ENCODE data around the gene FSTL4.

DNA sequence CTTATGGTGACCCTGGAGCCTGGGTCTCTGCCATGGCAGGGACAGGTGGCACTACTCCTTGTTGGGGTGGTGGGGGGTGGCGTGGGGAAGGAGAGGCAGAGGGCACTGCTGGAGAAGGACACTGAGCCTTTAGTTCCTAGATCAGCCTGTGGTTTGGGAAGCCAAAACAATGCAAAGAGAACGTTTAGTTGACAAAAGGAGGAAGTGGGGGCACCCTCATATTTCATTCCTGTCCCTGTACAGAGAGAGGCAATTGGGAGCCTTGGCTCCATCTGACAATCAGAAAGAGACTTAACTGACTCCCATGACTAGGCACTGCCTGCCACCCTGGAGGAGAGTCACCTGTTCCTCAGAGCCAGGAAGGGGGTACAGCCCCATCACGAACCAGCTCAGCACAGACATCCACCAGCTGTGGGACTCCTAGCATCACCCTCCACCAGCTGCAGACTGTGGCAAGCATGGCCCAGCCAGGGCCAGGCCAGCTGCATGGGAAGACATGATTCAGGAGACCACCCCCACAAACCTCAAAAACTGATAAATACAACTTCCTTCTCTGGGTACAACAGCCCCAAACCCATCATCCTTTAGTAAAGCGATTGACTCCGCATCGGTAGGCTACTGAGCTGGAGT lies 303.1 kb downstream of the FSTL4 start:
- TF ChIP-seq CTCF (IDR thresholded peaks at IDR 0.05; ENCODE audit: low read length): no peak
- no peak for TF ChIP-seq EZH2 (optimal IDR thresholded peaks at IDR 0.05; ENCODE audit: low read depth, low read length)
